Upper lobe of left lung (tissue), 6 donors: ENCODE data around the gene PHF2. TPM values are rescaled to one million over a fixed set of nuclear protein-coding genes. Genes with fewer than 3 reads are reported as not detected.
"Not testable (repeated sequence)": the region's sequence is repeated elsewhere in the genome, so short reads cannot be mapped to it uniquely, and the experiment has no call there.

ENCODE experiments used
- ATAC-seq, 2 donors: fragments of 200-7000 bp; cut with Tn5 transposase; one replicate each; pipeline ENCODE4 v1.9.1; 2022; ENCODE audit warnings: mild to moderate bottlenecking in 2 of 2, moderate library complexity in 2 of 2; ENCODE audit not compliant: low FRiP score in 2 of 2
- DNase-seq, 2 donors: peaks; one replicate each; pipeline ENCODE4 v3.0.0-alpha.2; 2019 to 2020
- H3K27ac ChIP-seq, 4 donors: fragments of 200-600 bp; sonication (generic); one replicate each; pipeline ENCODE4 v1.5.1; 2016 to 2019
- H3K27me3 ChIP-seq, 4 donors: fragments of 200-600 bp; sonication (generic); one replicate each; pipeline ENCODE4 v1.5.1; 2017 to 2019
- H3K36me3 ChIP-seq, 4 donors: fragments of 200-600 bp; sonication (generic); one replicate each; pipeline ENCODE4 v1.5.1; 2016 to 2019
- H3K4me1 ChIP-seq, 4 donors: fragments of 200-600 bp; sonication (generic); one replicate each; pipeline ENCODE4 v1.5.1; 2018 to 2019
- H3K4me3 ChIP-seq, 4 donors: fragments of 200-600 bp; sonication (generic); one replicate each; pipeline ENCODE4 v1.5.1; 2017 to 2019; ENCODE audit warnings: mild to moderate bottlenecking in 2 of 4, moderate library complexity in 1 of 4
- H3K9me3 ChIP-seq, 4 donors: fragments of 200-600 bp; sonication (generic); one replicate each; pipeline ENCODE4 v1.5.1; 2018 to 2019
- CTCF ChIP-seq, 6 experiments: fragments of 450-650 bp in 4 of 6; fragments of 200-600 bp in 2 of 6; sonication (generic) in 2 of 6; IDR thresholded peaks; one replicate each; pipeline ENCODE4 v1.5.1; 2016 to 2019; ENCODE audit warnings: antibody characterized with exemption in 6 of 6
- EP300 ChIP-seq, 4 donors: sonication (generic); formaldehyde crosslinking; IDR thresholded peaks; one replicate each; pipeline ENCODE4 v1.5.1; 2017; ENCODE audit warnings: antibody characterized with exemption in 4 of 4, control low read depth in 2 of 4
- POLR2A ChIP-seq, 4 donors: fragments of 450-650 bp; IDR thresholded peaks; one replicate each; pipeline ENCODE4 v1.5.1; 2016 to 2017; ENCODE audit warnings: antibody characterized with exemption in 4 of 4, mild to moderate bottlenecking in 2 of 4
- POLR2AphosphoS5 ChIP-seq, 2 donors: sonication (generic); formaldehyde crosslinking; IDR thresholded peaks; one replicate each; pipeline ENCODE4 v1.5.1; 2017; ENCODE audit warnings: antibody characterized with exemption in 2 of 2
- WGBS, 2 donors: methylation state at CpG; one replicate each; pipeline ENCODE4 v1.1.5; 2017 to 2018; 5-methylcytosine and 5-hydroxymethylcytosine counted together
- total RNA-seq, 6 donors: library from RNA; depleted of rRNA in 4 of 6; stranded (reverse); fragments of >200 nt in 4 of 6; gene quantifications; one replicate each; pipeline versions ENCODE4 v1.1.0 to v1.2.1, GENCODE V29; 2016 to 2021
- donor health status: DM: no; HTN: no; CAD: no; lungs with moderate emphysema.
- donor health status: DM: no; HTN: yes; CAD: no; lungs with severe emphysema.

Gene PHF2
- total RNA-seq, 6 donors from 2014 or later: 33.6 to 41.7 (median 37.9) TPM

- WGBS, 2 donors: 71 to 74% methylated on average over 3 of the region's 3 CpGs
- ATAC-seq (peak; percentile 1 to 24), DNase-seq (no peak)
- Histone ChIP-seq H3K36me3 (peaks cover 0 to 52% (median 43%) of the 10 kb centered on the region in 4 donors), H3K27ac (no peak overlapping the region), H3K9me3 (no peaks in the 10 kb centered on the region), H3K4me3 (no peak overlapping the region), H3K4me1 (no peaks in the 10 kb centered on the region), H3K27me3 (no peaks in the 10 kb centered on the region)
- TF ChIP-seq POLR2AphosphoS5 (IDR thresholded peaks at IDR 0.05): no peak
- no peak for TF ChIP-seq POLR2A (IDR thresholded peaks at IDR 0.05)
- no peak for TF ChIP-seq EP300 (IDR thresholded peaks at IDR 0.05)
- no peak for TF ChIP-seq CTCF (IDR thresholded peaks at IDR 0.05)
Measured at GRCh38 chr9:93669958-93670207, 93.5 kb downstream of the PHF2 start.

- Histone ChIP-seq H3K9me3 (no peaks in the 10 kb centered on the region), H3K27me3 (no peaks in the 10 kb centered on the region), H3K4me3 (no peak overlapping the region), H3K27ac (no peak overlapping the region), H3K4me1 (no peaks in the 10 kb centered on the region), H3K36me3 (peaks cover 0 to 52% (median 42%) of the 10 kb centered on the region in 4 donors)
- DNase-seq (peak; percentile 18 to 61), ATAC-seq (peak; percentile 54 to 55)
- WGBS, 2 donors: 76 to 95% methylated on average over 7 to 8 of the region's 8 CpGs
- TF ChIP-seq POLR2AphosphoS5 (IDR thresholded peaks at IDR 0.05): no peak
- TF ChIP-seq CTCF (IDR thresholded peaks at IDR 0.05): no peak
- TF ChIP-seq EP300 (IDR thresholded peaks at IDR 0.05): no peak
- TF ChIP-seq POLR2A (IDR thresholded peaks at IDR 0.05): no peak
Measured at GRCh38 chr9:93670208-93671019, 94.0 kb downstream of the PHF2 start.

GRCh38 chr9:93671020-93671338 lies 94.6 kb downstream of the PHF2 start:
- Histone ChIP-seq H3K4me1 (no peaks in the 10 kb centered on the region), H3K36me3 (peaks cover 0 to 50% (median 43%) of the 10 kb centered on the region in 4 donors), H3K27me3 (no peaks in the 10 kb centered on the region), H3K27ac (no peak overlapping the region), H3K4me3 (no peak overlapping the region), H3K9me3 (no peaks in the 10 kb centered on the region)
- 85 to 92% methylated on average over 2 of the region's 2 CpGs for WGBS, 2 donors
- ATAC-seq (no peak), DNase-seq (no peak)
- TF ChIP-seq EP300 (IDR thresholded peaks at IDR 0.05) (no peak), CTCF (IDR thresholded peaks at IDR 0.05) (no peak), POLR2A (IDR thresholded peaks at IDR 0.05) (no peak), POLR2AphosphoS5 (IDR thresholded peaks at IDR 0.05) (no peak)

GRCh38 chr9:93672330-93673020 lies 96.1 kb downstream of the PHF2 start:
- not testable (repeated sequence) for H3K27ac ChIP-seq, H3K4me1 ChIP-seq, H3K4me3 ChIP-seq, H3K9me3 ChIP-seq, ATAC-seq, DNase-seq, H3K27me3 ChIP-seq
- WGBS, 2 donors: 89 to 100% methylated on average over 2 of the region's 2 CpGs
- H3K36me3 ChIP-seq: peaks cover 0 to 51% (median 45%) of the 10 kb centered on the region in 4 donors

GRCh38 chr9:93673021-93673838 lies 96.8 kb downstream of the PHF2 start:
- Histone ChIP-seq H3K9me3 (no peaks in the 10 kb centered on the region), H3K36me3 (peaks cover 0 to 55% (median 50%) of the 10 kb centered on the region in 4 donors), H3K4me3 (no peak overlapping the region), H3K27ac (no peak overlapping the region), H3K4me1 (no peaks in the 10 kb centered on the region), H3K27me3 (no peaks in the 10 kb centered on the region)
- TF ChIP-seq CTCF (IDR thresholded peaks at IDR 0.05) (no peak), POLR2AphosphoS5 (IDR thresholded peaks at IDR 0.05) (no peak), POLR2A (IDR thresholded peaks at IDR 0.05) (no peak), EP300 (IDR thresholded peaks at IDR 0.05) (no peak)
- ATAC-seq (peak in 1 of 2 donors; percentile 38), DNase-seq (peak in 1 of 2 donors; percentile 15)
- WGBS, 2 donors: 81 to 86% methylated on average over 16 of the region's 16 CpGs
